Psoas muscle (tissue), 8 donors: ENCODE measurements around the gene F12. TPM values are rescaled to one million over a fixed set of nuclear protein-coding genes. Genes with fewer than 3 reads are reported as not detected.
A peak's percentile ranks its signal among the peaks of the same experiment; 100 is the strongest.

Experiments used
- ATAC-seq, 4 donors: fragments of 200-7000 bp; cut with Tn5 transposase; one replicate each; pipeline ENCODE4 v1.9.1; 2020; ENCODE audit warnings: moderate library complexity in 3 of 4, mild to moderate bottlenecking in 2 of 4
- DNase-seq, 2 donors: peaks; one replicate each; pipeline ENCODE4 v3.0.0-alpha.2; 2020
- H3K27ac ChIP-seq: fragments of 200-600 bp; one replicate; pipeline ENCODE4 v1.8.0; 2022
- H3K27me3 ChIP-seq, 3 donors: fragments of 200-600 bp in 1 of 3; one replicate each; pipeline versions ENCODE4 v1.6.1 to v1.8.0; 2013 to 2022; ENCODE audit warnings: low read length in 2 of 3, mild to moderate bottlenecking in 2 of 3, moderate library complexity in 1 of 3; ENCODE audit not compliant: insufficient read depth in 3 of 3
- H3K36me3 ChIP-seq, 2 donors: fragments of 200-600 bp in 1 of 2; one replicate each; pipeline versions ENCODE4 v1.6.1 to v1.8.0; 2013 to 2022; ENCODE audit warnings: low read depth in 1 of 2, mild to moderate bottlenecking in 1 of 2, moderate library complexity in 1 of 2; ENCODE audit not compliant: insufficient read depth in 1 of 2
- H3K4me1 ChIP-seq: fragments of 200-600 bp; one replicate; pipeline ENCODE4 v1.8.0; 2022
- H3K4me3 ChIP-seq: fragments of 200-600 bp; one replicate; pipeline ENCODE4 v1.8.0; 2022; ENCODE audit warnings: mild to moderate bottlenecking
- H3K9me3 ChIP-seq: fragments of 200-600 bp; one replicate; pipeline ENCODE4 v1.8.0; 2022
- WGBS, 3 donors: extraction: QIAGEN DNeasy Blood & Tissue Kit; methylation state at CpG; one replicate each; pipeline versions ENCODE4 v1.1.6 to v1.1.7; 2013; 5-methylcytosine and 5-hydroxymethylcytosine counted together
- intact Hi-C, 2 donors: fragments of 100-400 bp; cut with DNase I; formaldehyde crosslinking; loops; one replicate each; pipeline versions ENCODE4 v1.11.0 to v1.14.2; 2022
- polyA plus RNA-seq, 3 donors: library from polyadenylated mRNA; stranded (reverse); fragments of 200-250 nt; gene quantifications; one replicate each; pipeline ENCODE4 v1.2.3, GENCODE V29; 2013
- total RNA-seq, 4 donors: library from RNA; stranded (reverse); fragmentation: NEBNext Ultra II Directional in 2 of 4; extraction: Animal tissue kit (Norgen Biotek cat#: 25700) in 2 of 4; gene quantifications; one replicate each; pipeline versions ENCODE4 v1.2.1 to v1.2.4, GENCODE V29; 2021 to 2023
- TF ChIP-seq, protein P1 (sequence below): fragments of 200-600 bp; IDR thresholded peaks from one replicate; pipeline ENCODE4 v1.8.0; 2022; ENCODE audit warnings: antibody characterized with exemption
- donor health status: healthy with polysubstance abuse.
- donor health status: DM: no; HTN: no; CAD: no; lungs with moderate emphysema.
- donor health status: Bipolar disorder and iron deficiency.
- donor health status: healthy.
- donor health status: DM: yes; HTN: yes; CAD: no.
- donor health status: DM: no; HTN: no; CAD: no.
- donor health status: DM: no; HTN: no; CAD: no.
- donor health status: DM: yes; HTN: yes; CAD: no.

F12 gene
- total and polyA plus RNA-seq, 7 donors, result 0.06 to 0.81 (median 0.24) TPM; not detected in 3

DNA sequence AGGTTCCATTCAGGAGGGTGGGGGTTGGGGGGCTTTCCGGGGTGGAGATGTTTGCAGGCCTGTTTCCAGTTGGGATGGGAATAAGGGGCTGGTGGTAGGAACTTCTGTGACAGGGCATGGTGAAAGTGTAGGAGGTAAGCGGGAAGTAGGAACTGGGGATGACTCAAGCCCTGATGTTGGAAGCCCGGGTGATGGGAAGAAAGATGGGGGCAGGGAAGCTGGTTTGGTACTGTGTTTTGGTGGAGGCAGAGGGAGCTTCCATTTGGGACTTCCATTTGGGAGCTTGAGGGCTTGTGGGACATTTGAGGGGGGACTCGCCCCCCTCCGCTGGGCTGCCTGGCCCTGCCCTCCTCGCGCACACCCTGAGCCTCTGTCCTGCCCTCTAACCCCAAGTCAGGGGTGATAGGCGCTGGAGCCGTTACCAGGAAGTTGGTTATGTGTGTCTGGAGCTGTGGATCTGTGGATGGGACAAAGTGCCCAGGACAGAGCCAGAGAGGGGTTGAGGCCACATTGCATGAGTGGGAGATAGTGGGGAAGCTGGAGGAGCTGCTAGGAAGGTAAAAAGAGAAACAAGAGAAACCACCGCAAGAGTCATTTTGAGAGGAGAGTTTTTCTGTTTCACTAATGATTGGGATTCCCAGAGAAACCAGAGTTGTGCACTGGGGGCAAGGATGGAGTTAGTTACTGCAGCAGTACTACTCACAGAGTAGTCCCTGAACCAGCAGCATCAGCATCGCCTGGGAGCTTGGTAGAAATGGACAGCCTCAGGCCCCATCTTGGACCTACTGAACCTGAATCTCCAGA, 45.0 kb downstream of the F12 start:
- DNase-seq (peak in 1 of 2 donors; percentile 31), ATAC-seq (no peak)
- peaks cover 25% of the 10 kb centered on the region for H3K4me1 ChIP-seq
- H3K27ac ChIP-seq, result no peak overlapping the region
- H3K9me3 ChIP-seq, result no peaks in the 10 kb centered on the region
- intact Hi-C loops, result no loop called here
- H3K27me3 ChIP-seq, result no peaks in the 10 kb centered on the region
- H3K4me3 ChIP-seq, result no peak overlapping the region
- 83 to 86% (median 84%) methylated on average over 11 of the region's 11 CpGs for WGBS, 3 donors
- no peaks in the 10 kb centered on the region for H3K36me3 ChIP-seq
- TF ChIP-seq, protein P1, sequence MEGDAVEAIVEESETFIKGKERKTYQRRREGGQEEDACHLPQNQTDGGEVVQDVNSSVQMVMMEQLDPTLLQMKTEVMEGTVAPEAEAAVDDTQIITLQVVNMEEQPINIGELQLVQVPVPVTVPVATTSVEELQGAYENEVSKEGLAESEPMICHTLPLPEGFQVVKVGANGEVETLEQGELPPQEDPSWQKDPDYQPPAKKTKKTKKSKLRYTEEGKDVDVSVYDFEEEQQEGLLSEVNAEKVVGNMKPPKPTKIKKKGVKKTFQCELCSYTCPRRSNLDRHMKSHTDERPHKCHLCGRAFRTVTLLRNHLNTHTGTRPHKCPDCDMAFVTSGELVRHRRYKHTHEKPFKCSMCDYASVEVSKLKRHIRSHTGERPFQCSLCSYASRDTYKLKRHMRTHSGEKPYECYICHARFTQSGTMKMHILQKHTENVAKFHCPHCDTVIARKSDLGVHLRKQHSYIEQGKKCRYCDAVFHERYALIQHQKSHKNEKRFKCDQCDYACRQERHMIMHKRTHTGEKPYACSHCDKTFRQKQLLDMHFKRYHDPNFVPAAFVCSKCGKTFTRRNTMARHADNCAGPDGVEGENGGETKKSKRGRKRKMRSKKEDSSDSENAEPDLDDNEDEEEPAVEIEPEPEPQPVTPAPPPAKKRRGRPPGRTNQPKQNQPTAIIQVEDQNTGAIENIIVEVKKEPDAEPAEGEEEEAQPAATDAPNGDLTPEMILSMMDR, result no peak

GRCh38 chr5:177363565-177363964, 45.8 kb downstream of the F12 start:
- Histone ChIP-seq H3K27me3 (no peaks in the 10 kb centered on the region), H3K9me3 (no peaks in the 10 kb centered on the region), H3K27ac (no peak overlapping the region), H3K4me3 (peak overlapping the region; percentile 64), H3K36me3 (no peaks in the 10 kb centered on the region), H3K4me1 (peaks cover 26% of the 10 kb centered on the region)
- DNase-seq (no peak), ATAC-seq (no peak)
- WGBS, 3 donors, result 37 to 39% (median 38%) methylated on average over 10 of the region's 10 CpGs
- intact Hi-C loops, result no loop called here
- TF ChIP-seq, protein P1, result no peak

DNA sequence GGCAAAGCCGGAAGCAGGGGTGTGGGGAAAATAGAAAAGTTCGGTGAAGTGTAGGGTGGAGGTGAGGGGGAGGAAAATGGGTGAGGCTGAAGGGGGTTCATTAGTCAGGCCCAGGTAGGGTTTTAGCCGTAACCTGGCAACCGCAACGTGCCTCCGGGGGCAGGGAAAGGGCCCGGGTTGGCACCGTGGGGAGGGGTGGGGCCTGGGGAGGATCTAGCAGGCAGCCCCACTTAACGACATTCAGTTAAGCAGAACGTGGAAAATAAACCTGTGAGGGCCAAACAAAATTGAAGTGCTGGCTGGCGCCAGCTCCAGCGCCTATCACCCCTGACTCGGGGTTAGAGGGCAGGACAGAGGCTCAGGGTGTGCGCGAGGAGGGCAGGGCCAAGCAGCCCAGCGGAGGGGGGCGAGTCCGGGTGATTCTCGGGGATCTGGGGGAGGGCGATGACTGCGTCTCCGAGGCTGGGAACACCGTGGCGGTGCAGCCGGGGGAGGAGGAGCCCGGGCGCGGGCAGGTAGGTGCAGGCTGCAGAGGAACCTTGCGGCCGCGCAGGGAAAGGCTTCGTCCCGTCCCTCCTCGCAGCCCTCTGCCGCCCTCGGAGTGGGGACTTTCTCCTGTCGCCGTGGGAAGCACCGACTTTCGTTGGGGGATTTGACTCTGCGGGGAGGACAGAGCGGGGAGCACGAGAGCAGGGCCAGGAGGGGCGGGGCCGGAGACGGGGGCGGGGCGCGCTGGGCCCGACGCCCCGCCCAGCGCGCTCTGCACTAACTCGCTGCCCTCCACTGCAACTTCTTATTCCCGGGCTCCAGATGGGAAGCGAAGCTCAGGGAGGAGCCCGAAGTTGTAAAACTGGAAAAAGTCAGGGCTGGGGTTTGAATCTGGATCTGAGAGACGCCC, 46.5 kb downstream of the F12 start:
- DNase-seq (peak; percentile 65 to 70), ATAC-seq (peak; percentile 34 to 67 (median 46))
- H3K27ac ChIP-seq, result no peak overlapping the region
- WGBS, 3 donors, result 16 to 19% (median 17%) methylated on average over 44 to 59 of the region's 59 CpGs
- TF ChIP-seq, protein P1, result no peak
- peak overlapping the region; percentile 64 for H3K4me3 ChIP-seq
- no peaks in the 10 kb centered on the region for H3K27me3 ChIP-seq
- intact Hi-C loops, result no loop called here
- H3K9me3 ChIP-seq, result no peaks in the 10 kb centered on the region
- no peaks in the 10 kb centered on the region for H3K36me3 ChIP-seq
- H3K4me1 ChIP-seq, result peaks cover 33% of the 10 kb centered on the region

- no peaks in the 10 kb centered on the region for H3K27me3 ChIP-seq
- no peak overlapping the region for H3K4me3 ChIP-seq
- intact Hi-C loops, result no loop called here
- H3K9me3 ChIP-seq, result no peaks in the 10 kb centered on the region
- peaks cover 31% of the 10 kb centered on the region for H3K4me1 ChIP-seq
- no peaks in the 10 kb centered on the region for H3K36me3 ChIP-seq
- ATAC-seq, result no peak
- no peak for DNase-seq
- TF ChIP-seq, protein P1, result no peak
- 66 to 77% (median 72%) methylated on average over 8 of the region's 8 CpGs for WGBS, 3 donors
- H3K27ac ChIP-seq, result no peak overlapping the region
Measured at GRCh38 chr5:177362292-177362609, 47.1 kb downstream of the F12 start.
